GM23338 (cell line): Measurements from ENCODE around the gene DCLK3. TPM values are rescaled to one million over a fixed set of nuclear protein-coding genes. Genes with fewer than 3 reads are reported as not detected.

Source experiments
- ATAC-seq: fragments of 200-7000 bp; cut with Tn5 transposase; 3 replicates; pipeline ENCODE4 v1.9.1; 2020
- DNase-seq: peaks from one replicate; pipeline ENCODE4 v3.0.0-alpha.2; 2015; ENCODE audit warnings: low spot score
- H2AFZ ChIP-seq: fragments of 200-600 bp; sonication (generic); 2 replicates; pipeline ENCODE4 v1.8.0; 2016; ENCODE audit warnings: antibody characterized with exemption, mild to moderate bottlenecking, moderate library complexity
- H3F3A ChIP-seq: fragments of 200-600 bp; sonication (generic); replicated peaks from 2 replicates; pipeline ENCODE4 v1.8.0; 2017; ENCODE audit warnings: antibody characterized with exemption, mixed run types, low read depth
- H3K27ac ChIP-seq: fragments of 200-600 bp; sonication (generic); 2 replicates; pipeline ENCODE4 v1.6.1; 2016; ENCODE audit warnings: low read depth
- H3K27me3 ChIP-seq: fragments of 200-600 bp; sonication (generic); 2 replicates; pipeline ENCODE4 v1.8.0; 2016; ENCODE audit warnings: mild to moderate bottlenecking, mixed run types, moderate library complexity; ENCODE audit not compliant: insufficient read depth
- H3K36me3 ChIP-seq: fragments of 200-600 bp; sonication (generic); 2 replicates; pipeline ENCODE4 v1.8.0; 2016; ENCODE audit warnings: mild to moderate bottlenecking; ENCODE audit not compliant: insufficient read depth
- H3K4me1 ChIP-seq: fragments of 200-600 bp; sonication (generic); 2 replicates; pipeline ENCODE4 v1.8.0; 2016; ENCODE audit warnings: mild to moderate bottlenecking, moderate library complexity; ENCODE audit not compliant: insufficient read depth
- H3K4me2 ChIP-seq: fragments of 200-600 bp; sonication (generic); 2 replicates; pipeline ENCODE4 v1.7.1; 2017; ENCODE audit warnings: mixed run types
- H3K4me3 ChIP-seq: fragments of 200-600 bp; sonication (generic); 2 replicates; pipeline ENCODE4 v1.6.1; 2016; ENCODE audit warnings: mixed run types
- H3K79me2 ChIP-seq: fragments of 200-600 bp; sonication (generic); replicated peaks from 2 replicates; pipeline ENCODE4 v1.8.0; 2017; ENCODE audit warnings: mild to moderate bottlenecking; ENCODE audit not compliant: insufficient read depth
- H3K9me2 ChIP-seq: fragments of 200-600 bp; sonication (generic); 2 replicates; pipeline ENCODE4 v1.8.0; 2017; ENCODE audit not compliant: insufficient read depth
- H4K20me1 ChIP-seq: fragments of 200-600 bp; sonication (generic); replicated peaks from 2 replicates; pipeline ENCODE4 v1.8.0; 2017; ENCODE audit warnings: mild to moderate bottlenecking; ENCODE audit not compliant: insufficient read depth
- H3K27ac Mint-ChIP-seq: 2 replicates; pipeline ENCODE4 v1.8.0; 2020; ENCODE audit warnings: inconsistent platforms, mild to moderate bottlenecking, moderate library complexity, mixed read lengths
- H3K27me3 Mint-ChIP-seq: 3 replicates; pipeline ENCODE4 v1.8.0; 2022; ENCODE audit warnings: low read depth, mild to moderate bottlenecking, moderate library complexity, mixed read lengths, inconsistent platforms; ENCODE audit not compliant: insufficient read depth, poor library complexity
- H3K36me3 Mint-ChIP-seq: 3 replicates; pipeline ENCODE4 v1.8.0; 2021; ENCODE audit warnings: low read depth, mild to moderate bottlenecking, inconsistent platforms, moderate library complexity, mixed read lengths
- H3K4me1 Mint-ChIP-seq: 3 replicates; pipeline ENCODE4 v1.8.0; 2020; ENCODE audit warnings: mild to moderate bottlenecking, inconsistent platforms, mixed read lengths
- H3K4me3 Mint-ChIP-seq: 3 replicates; pipeline ENCODE4 v1.8.0; 2021; ENCODE audit warnings: moderate library complexity, mild to moderate bottlenecking, inconsistent platforms, mixed read lengths
- H3K9me3 Mint-ChIP-seq: 3 replicates; pipeline ENCODE4 v1.8.0; 2020; ENCODE audit warnings: moderate library complexity, mild to moderate bottlenecking, inconsistent platforms, mixed read lengths
- CREB1 ChIP-seq: fragments of 250-450 bp; sonication (Bioruptor Pico); IDR thresholded peaks from 2 replicates; pipeline ENCODE4 v1.5.0; 2020; ENCODE audit warnings: low read depth, mild to moderate bottlenecking, moderate library complexity
- CTCF ChIP-seq, 2 experiments: fragments of 200-600 bp in 1 of 2; sonication (generic) in 1 of 2; conservative IDR thresholded peaks; 2 replicates each; pipeline versions ENCODE4 v1.5.1 to v1.6.1; 2016 to 2017; ENCODE audit warnings: antibody characterized with exemption in 2 of 2, low read depth in 2 of 2, mild to moderate bottlenecking in 2 of 2, moderate library complexity in 1 of 2
- JUNB ChIP-seq: IDR thresholded peaks from one replicate; pipeline ENCODE4 v1.6.1; 2016; ENCODE audit warnings: antibody characterized with exemption; ENCODE audit not compliant: unreplicated experiment
- NANOG ChIP-seq: IDR thresholded peaks from 2 replicates; pipeline ENCODE4 v1.6.1; 2016; ENCODE audit warnings: antibody characterized with exemption, borderline replicate concordance
- POLR2AphosphoS5 ChIP-seq: IDR thresholded peaks from 2 replicates; pipeline ENCODE4 v1.6.1; 2016; ENCODE audit warnings: antibody characterized with exemption, low read depth
- ZNF114 ChIP-seq: fragments of 250-450 bp; sonication (Bioruptor Pico); IDR thresholded peaks from 2 replicates; pipeline ENCODE4 v1.5.0; 2020; ENCODE audit warnings: mild to moderate bottlenecking, moderate library complexity
- ZNF331 ChIP-seq: fragments of 250-450 bp; sonication (Bioruptor Pico); IDR thresholded peaks from 2 replicates; pipeline ENCODE4 v1.5.0; 2020; ENCODE audit warnings: low read depth, mild to moderate bottlenecking, moderate library complexity
- ZNF462 ChIP-seq: fragments of 250-450 bp; sonication (Bioruptor Pico); IDR thresholded peaks from 2 replicates; pipeline ENCODE4 v1.5.0; 2020; ENCODE audit warnings: mild to moderate bottlenecking, moderate library complexity
- polyA plus RNA-seq: library from polyadenylated mRNA; unstranded; fragments of >200 nt; fragmentation: Nextera tagmentation; extraction: Ambion mirVana; gene quantifications from 2 replicates; pipeline ENCODE4 v1.2.1, GENCODE V29; 2016
- total RNA-seq: library from RNA; depleted of rRNA; stranded (reverse); fragments of >200 nt; shearing (Covaris generic); gene quantifications from 2 replicates; pipeline ENCODE4 v1.2.3, GENCODE V29; 2014
- TF ChIP-seq, protein P1 (sequence below): IDR thresholded peaks from one replicate; pipeline ENCODE4 v1.6.1; 2018; ENCODE audit warnings: antibody characterized with exemption; ENCODE audit not compliant: unreplicated experiment

Gene DCLK3
- total and polyA plus RNA-seq, 2 experiments from 2014 or later: 0.40 to 0.66 TPM

DNA sequence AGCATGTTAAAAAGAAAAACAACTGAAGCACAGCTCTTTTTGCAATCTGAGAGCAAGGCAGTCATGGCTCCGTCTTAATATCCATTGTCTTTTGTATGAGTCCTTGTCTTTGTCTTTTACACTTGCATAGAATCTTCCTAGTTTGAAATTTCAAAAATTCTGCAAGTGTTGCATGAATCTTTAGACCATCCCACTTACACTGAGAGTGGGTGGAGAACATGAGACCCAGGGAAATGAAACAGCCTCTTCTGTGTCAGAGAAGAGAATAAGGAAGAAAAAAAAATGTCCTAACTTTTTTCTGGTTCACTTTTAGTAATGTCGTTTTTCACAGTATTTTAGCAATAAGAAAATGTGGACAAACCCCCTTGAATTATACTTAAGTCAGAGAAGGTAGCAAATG, 12.1 kb upstream of the DCLK3 start (continued):
- TF ChIP-seq, protein P1, sequence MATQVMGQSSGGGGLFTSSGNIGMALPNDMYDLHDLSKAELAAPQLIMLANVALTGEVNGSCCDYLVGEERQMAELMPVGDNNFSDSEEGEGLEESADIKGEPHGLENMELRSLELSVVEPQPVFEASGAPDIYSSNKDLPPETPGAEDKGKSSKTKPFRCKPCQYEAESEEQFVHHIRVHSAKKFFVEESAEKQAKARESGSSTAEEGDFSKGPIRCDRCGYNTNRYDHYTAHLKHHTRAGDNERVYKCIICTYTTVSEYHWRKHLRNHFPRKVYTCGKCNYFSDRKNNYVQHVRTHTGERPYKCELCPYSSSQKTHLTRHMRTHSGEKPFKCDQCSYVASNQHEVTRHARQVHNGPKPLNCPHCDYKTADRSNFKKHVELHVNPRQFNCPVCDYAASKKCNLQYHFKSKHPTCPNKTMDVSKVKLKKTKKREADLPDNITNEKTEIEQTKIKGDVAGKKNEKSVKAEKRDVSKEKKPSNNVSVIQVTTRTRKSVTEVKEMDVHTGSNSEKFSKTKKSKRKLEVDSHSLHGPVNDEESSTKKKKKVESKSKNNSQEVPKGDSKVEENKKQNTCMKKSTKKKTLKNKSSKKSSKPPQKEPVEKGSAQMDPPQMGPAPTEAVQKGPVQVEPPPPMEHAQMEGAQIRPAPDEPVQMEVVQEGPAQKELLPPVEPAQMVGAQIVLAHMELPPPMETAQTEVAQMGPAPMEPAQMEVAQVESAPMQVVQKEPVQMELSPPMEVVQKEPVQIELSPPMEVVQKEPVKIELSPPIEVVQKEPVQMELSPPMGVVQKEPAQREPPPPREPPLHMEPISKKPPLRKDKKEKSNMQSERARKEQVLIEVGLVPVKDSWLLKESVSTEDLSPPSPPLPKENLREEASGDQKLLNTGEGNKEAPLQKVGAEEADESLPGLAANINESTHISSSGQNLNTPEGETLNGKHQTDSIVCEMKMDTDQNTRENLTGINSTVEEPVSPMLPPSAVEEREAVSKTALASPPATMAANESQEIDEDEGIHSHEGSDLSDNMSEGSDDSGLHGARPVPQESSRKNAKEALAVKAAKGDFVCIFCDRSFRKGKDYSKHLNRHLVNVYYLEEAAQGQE: no peak
- TF ChIP-seq ZNF331 (CRISPR knock-in tag): no peak

DNA sequence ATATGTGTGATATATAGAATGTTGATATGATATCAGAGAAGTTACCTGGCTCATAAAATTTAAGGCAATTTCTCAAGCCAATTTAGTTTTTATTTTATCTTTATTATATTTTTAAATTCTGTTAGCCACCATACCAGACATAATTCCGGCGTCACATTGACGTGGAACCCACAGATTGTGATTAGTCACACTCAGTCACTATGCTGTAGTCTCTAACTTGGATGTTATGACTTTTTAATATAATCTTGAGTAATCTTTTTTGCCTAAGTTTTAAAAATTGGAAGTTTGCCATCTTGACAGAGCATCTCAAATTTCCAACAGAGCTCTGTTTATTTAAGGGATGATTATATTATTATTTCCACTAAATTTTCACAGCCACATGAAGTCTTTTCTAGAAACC, 9.7 kb upstream of the DCLK3 start:
- ATAC-seq (no peak), DNase-seq (no peak)
- no peaks in the 10 kb centered on the region for H3K36me3 Mint-ChIP-seq
- Histone ChIP-seq H3K4me1 (peaks cover 11% of the 10 kb centered on the region), H3K27me3 (no peaks in the 10 kb centered on the region), H3K79me2 (no peaks in the 10 kb centered on the region), H3K36me3 (no peaks in the 10 kb centered on the region), H3K9me2 (no peaks in the 10 kb centered on the region), H2AFZ (no peak overlapping the region), H3K27ac (no peak overlapping the region), H3K4me2 (no peak overlapping the region), H4K20me1 (no peaks in the 10 kb centered on the region), H3K4me3 (no peak overlapping the region), H3F3A (no peaks in the 10 kb centered on the region)
- no peak overlapping the region for H3K4me3 Mint-ChIP-seq
- peaks cover 17% of the 10 kb centered on the region for H3K4me1 Mint-ChIP-seq
- TF ChIP-seq ZNF331 (CRISPR knock-in tag): no peak
- TF ChIP-seq JUNB: no peak
- no peak for TF ChIP-seq CREB1
- no peak for TF ChIP-seq ZNF114 (CRISPR knock-in tag)
- TF ChIP-seq, protein P1: no peak
- no peak for TF ChIP-seq ZNF462 (CRISPR knock-in tag)
- TF ChIP-seq CTCF (conservative IDR thresholded peaks at IDR 0.05; ENCODE audit: low read depth in 2 of 2): no peak
- TF ChIP-seq POLR2AphosphoS5: no peak
- no peak for TF ChIP-seq NANOG
- no peak overlapping the region for H3K27ac Mint-ChIP-seq
- H3K27me3 Mint-ChIP-seq: no peaks in the 10 kb centered on the region
- H3K9me3 Mint-ChIP-seq: no peaks in the 10 kb centered on the region
